ENCODE results near the gene CCDC30.
"Not testable (repeated sequence)": the region's sequence is repeated elsewhere in the genome, so short reads cannot be mapped to it uniquely, and the experiment has no call there.

CCDC30 gene

DNA sequence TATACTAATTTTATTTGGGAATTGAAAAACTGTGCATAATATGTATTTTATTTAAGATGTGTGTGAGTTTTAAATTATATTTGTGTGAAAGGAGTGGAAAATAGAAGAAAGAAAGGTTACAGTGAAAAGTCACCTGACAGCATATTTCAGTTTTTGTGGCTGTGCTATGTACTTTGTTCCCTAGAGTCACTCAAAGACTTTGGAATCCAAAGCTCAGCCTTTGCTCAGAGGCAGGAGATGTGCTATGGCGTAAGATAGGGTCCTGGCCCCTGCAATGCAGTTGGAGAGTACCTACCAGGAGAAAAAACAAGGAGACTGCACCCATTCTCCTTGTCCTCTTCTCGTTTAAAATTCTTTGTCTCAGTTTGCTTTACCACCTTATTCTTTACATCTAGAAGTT, 2.9 kb downstream of the CCDC30 start:
- H3K4me3 ChIP-seq (ENCODE audit: low read length, poor library complexity, severe bottlenecking), result no peak overlapping the region
- TF ChIP-seq EZH2phosphoT487 (IDR thresholded peaks at IDR 0.05; ENCODE audit: borderline replicate concordance), result no peak
- H3K4me2 ChIP-seq (ENCODE audit: low read depth, low read length, poor library complexity, severe bottlenecking), result no peak overlapping the region
- H3K9me2 ChIP-seq (replicated peaks; ENCODE audit: low read depth, low read length), result no peaks in the 10 kb centered on the region
- H3K9ac ChIP-seq (ENCODE audit: low read depth, low read length, poor library complexity, severe bottlenecking), result no peak overlapping the region
- peaks cover 8% of the 10 kb centered on the region for H3K4me1 ChIP-seq (ENCODE audit: insufficient read depth, low read length, poor library complexity, severe bottlenecking)
- no peak overlapping the region for H2AFZ ChIP-seq (ENCODE audit: low read length)
- H3K36me3 ChIP-seq (ENCODE audit: insufficient read depth, low read length), result no peaks in the 10 kb centered on the region
- H4K20me1 ChIP-seq (ENCODE audit: insufficient read depth, low read length, poor library complexity, severe bottlenecking), result no peaks in the 10 kb centered on the region
- no peaks in the 10 kb centered on the region for H3K79me2 ChIP-seq (ENCODE audit: insufficient read depth, low read length)
- no peaks in the 10 kb centered on the region for H3K9me3 ChIP-seq (ENCODE audit: insufficient read depth, low read depth, low read length)
- peaks cover 15% of the 10 kb centered on the region for H3K27me3 ChIP-seq (ENCODE audit: insufficient read depth, low read length, poor library complexity, severe bottlenecking)
- H3F3A ChIP-seq (ENCODE audit: low read depth), result no peaks in the 10 kb centered on the region

DNA sequence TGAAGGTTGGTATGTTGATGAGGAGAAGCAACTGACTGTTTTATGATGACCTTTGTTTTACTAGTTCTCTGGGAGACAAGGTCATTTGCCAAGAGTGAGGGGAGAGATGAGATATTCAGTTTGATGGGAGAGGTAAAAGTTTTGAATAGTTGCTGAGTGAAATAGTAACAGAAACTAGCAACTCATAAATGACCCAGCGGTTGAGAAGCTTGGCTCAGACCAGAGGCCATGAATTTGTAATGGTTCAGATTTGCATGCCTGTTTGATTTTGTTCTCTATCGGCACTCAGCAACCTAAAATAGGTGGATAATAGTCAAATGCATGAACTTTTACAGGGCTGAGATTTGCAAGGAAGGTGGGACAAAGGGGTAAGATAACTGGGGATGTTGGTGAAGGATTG, 6.6 kb downstream of the CCDC30 start:
- Histone ChIP-seq H3K4me3 (ENCODE audit: low read length, poor library complexity, severe bottlenecking) (no peak overlapping the region), H3K9ac (ENCODE audit: low read depth, low read length, poor library complexity, severe bottlenecking) (no peak overlapping the region), H3K27me3 (ENCODE audit: insufficient read depth, low read length, poor library complexity, severe bottlenecking) (peaks cover 15% of the 10 kb centered on the region), H4K20me1 (ENCODE audit: insufficient read depth, low read length, poor library complexity, severe bottlenecking) (no peaks in the 10 kb centered on the region), H3K79me2 (ENCODE audit: insufficient read depth, low read length) (no peaks in the 10 kb centered on the region), H3K9me2 (replicated peaks; ENCODE audit: low read depth, low read length) (no peaks in the 10 kb centered on the region), H3K36me3 (ENCODE audit: insufficient read depth, low read length) (no peaks in the 10 kb centered on the region), H3K4me2 (ENCODE audit: low read depth, low read length, poor library complexity, severe bottlenecking) (no peak overlapping the region), H3K9me3 (ENCODE audit: insufficient read depth, low read depth, low read length) (no peaks in the 10 kb centered on the region), H3F3A (ENCODE audit: low read depth) (no peaks in the 10 kb centered on the region), H2AFZ (ENCODE audit: low read length) (no peak overlapping the region), H3K4me1 (ENCODE audit: insufficient read depth, low read length, poor library complexity, severe bottlenecking) (no peaks in the 10 kb centered on the region)
- TF ChIP-seq, protein P1, sequence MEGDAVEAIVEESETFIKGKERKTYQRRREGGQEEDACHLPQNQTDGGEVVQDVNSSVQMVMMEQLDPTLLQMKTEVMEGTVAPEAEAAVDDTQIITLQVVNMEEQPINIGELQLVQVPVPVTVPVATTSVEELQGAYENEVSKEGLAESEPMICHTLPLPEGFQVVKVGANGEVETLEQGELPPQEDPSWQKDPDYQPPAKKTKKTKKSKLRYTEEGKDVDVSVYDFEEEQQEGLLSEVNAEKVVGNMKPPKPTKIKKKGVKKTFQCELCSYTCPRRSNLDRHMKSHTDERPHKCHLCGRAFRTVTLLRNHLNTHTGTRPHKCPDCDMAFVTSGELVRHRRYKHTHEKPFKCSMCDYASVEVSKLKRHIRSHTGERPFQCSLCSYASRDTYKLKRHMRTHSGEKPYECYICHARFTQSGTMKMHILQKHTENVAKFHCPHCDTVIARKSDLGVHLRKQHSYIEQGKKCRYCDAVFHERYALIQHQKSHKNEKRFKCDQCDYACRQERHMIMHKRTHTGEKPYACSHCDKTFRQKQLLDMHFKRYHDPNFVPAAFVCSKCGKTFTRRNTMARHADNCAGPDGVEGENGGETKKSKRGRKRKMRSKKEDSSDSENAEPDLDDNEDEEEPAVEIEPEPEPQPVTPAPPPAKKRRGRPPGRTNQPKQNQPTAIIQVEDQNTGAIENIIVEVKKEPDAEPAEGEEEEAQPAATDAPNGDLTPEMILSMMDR (conservative IDR thresholded peaks at IDR 0.05; ENCODE audit: low read length), result no peak
- TF ChIP-seq EZH2phosphoT487 (IDR thresholded peaks at IDR 0.05; ENCODE audit: borderline replicate concordance), result no peak

DNA sequence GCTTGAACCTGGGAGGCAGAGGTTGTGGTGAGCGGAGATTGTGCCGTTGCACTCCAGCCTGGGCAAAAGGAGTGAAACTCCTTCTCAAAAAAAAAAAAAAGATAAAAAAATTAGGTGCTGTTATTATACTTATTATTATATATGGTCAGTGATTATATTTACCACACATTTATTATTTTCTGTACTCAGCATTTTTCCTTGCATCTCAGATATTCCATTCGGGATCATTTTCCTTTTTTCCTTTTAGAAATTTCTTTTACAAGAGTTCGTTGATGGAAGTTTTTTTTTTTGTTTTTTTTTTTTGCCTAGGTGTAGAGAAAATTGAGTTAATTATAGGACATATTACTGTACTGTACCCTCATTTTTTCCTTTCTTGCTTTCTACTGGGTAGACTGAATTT, 13.5 kb downstream of the CCDC30 start:
- Histone ChIP-seq H2AFZ (ENCODE audit: low read length) (no peak overlapping the region), H3K36me3 (ENCODE audit: insufficient read depth, low read length) (no peaks in the 10 kb centered on the region), H3K27me3 (ENCODE audit: insufficient read depth, low read length, poor library complexity, severe bottlenecking) (no peaks in the 10 kb centered on the region), H3F3A (ENCODE audit: low read depth) (no peaks in the 10 kb centered on the region), H3K9me2 (replicated peaks; ENCODE audit: low read depth, low read length) (no peaks in the 10 kb centered on the region), H3K4me1 (ENCODE audit: insufficient read depth, low read length, poor library complexity, severe bottlenecking) (no peaks in the 10 kb centered on the region), H3K9me3 (ENCODE audit: insufficient read depth, low read depth, low read length) (no peaks in the 10 kb centered on the region), H3K4me2 (ENCODE audit: low read depth, low read length, poor library complexity, severe bottlenecking) (no peak overlapping the region), H4K20me1 (ENCODE audit: insufficient read depth, low read length, poor library complexity, severe bottlenecking) (no peaks in the 10 kb centered on the region), H3K79me2 (ENCODE audit: insufficient read depth, low read length) (no peaks in the 10 kb centered on the region), H3K9ac (ENCODE audit: low read depth, low read length, poor library complexity, severe bottlenecking) (no peak overlapping the region), H3K4me3 (ENCODE audit: low read length, poor library complexity, severe bottlenecking) (no peak overlapping the region)
- no peak for TF ChIP-seq EZH2phosphoT487 (IDR thresholded peaks at IDR 0.05; ENCODE audit: borderline replicate concordance)
- TF ChIP-seq, protein P1 (conservative IDR thresholded peaks at IDR 0.05; ENCODE audit: low read length), result no peak

DNA sequence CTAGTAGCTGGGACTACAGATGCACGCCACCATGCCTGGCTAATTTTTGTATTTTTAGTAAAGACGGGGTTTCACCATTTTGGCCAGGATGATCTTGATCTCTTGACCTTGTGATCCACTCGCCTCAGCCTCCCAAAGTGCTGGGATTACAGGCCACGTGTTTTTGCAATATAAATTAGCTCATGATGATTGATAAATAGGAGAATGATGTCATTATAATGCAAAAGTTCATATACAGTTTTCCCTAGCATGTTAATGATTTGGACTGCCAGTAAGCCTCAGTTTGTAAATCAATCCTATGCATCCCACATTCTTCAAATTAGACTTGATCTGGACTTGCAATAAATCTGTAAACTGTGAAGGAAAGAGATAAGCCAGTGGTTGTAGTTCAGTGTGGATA, 14.3 kb downstream of the CCDC30 start:
- H3K4me3 ChIP-seq (ENCODE audit: low read length, poor library complexity, severe bottlenecking); H3K9me2 ChIP-seq (replicated peaks; ENCODE audit: low read depth, low read length); H2AFZ ChIP-seq (ENCODE audit: low read length); H3K27me3 ChIP-seq (ENCODE audit: insufficient read depth, low read length, poor library complexity, severe bottlenecking); H3K4me2 ChIP-seq (ENCODE audit: low read depth, low read length, poor library complexity, severe bottlenecking); H3K4me1 ChIP-seq (ENCODE audit: insufficient read depth, low read length, poor library complexity, severe bottlenecking); H3K9ac ChIP-seq (ENCODE audit: low read depth, low read length, poor library complexity, severe bottlenecking); H3K79me2 ChIP-seq (ENCODE audit: insufficient read depth, low read length); H4K20me1 ChIP-seq (ENCODE audit: insufficient read depth, low read length, poor library complexity, severe bottlenecking); H3K9me3 ChIP-seq (ENCODE audit: insufficient read depth, low read depth, low read length); H3K36me3 ChIP-seq (ENCODE audit: insufficient read depth, low read length); H3F3A ChIP-seq (ENCODE audit: low read depth): not testable (repeated sequence)
